GM19025 (cell line): Measurements from ENCODE around the gene TNKS2.
"Not testable (repeated sequence)": the region's sequence is repeated elsewhere in the genome, so short reads cannot be mapped to it uniquely, and the experiment has no call there.

ENCODE experiments used
- ATAC-seq: cut with Tn5 transposase; IDR thresholded peaks from one replicate; pipeline ENCODE4 v1.9.1; 2021; ENCODE audit warnings: mild to moderate bottlenecking, low read depth, moderate library complexity; ENCODE audit not compliant: unreplicated experiment

The TNKS2 gene

DNA sequence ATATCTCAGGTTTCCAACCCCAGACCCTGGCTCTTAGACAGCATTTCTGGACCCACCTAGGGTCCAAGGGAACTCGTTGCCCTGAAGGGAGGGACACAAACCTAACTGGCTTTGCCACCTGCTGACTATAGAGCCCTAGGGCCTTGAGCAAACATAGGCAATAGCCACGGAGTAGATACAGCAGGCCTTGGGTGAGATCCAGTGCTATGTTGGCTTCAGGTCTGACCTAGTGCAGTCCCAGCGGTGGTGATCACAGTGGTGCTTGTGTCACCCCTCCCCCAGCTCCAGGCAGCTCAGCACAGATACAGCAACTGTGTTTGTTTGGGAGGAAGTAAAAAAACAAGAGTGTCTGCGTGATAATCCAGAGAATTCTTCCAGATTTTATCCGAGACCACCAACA lies 9.7 kb upstream of the TNKS2 start:
- ATAC-seq: no peak

DNA sequence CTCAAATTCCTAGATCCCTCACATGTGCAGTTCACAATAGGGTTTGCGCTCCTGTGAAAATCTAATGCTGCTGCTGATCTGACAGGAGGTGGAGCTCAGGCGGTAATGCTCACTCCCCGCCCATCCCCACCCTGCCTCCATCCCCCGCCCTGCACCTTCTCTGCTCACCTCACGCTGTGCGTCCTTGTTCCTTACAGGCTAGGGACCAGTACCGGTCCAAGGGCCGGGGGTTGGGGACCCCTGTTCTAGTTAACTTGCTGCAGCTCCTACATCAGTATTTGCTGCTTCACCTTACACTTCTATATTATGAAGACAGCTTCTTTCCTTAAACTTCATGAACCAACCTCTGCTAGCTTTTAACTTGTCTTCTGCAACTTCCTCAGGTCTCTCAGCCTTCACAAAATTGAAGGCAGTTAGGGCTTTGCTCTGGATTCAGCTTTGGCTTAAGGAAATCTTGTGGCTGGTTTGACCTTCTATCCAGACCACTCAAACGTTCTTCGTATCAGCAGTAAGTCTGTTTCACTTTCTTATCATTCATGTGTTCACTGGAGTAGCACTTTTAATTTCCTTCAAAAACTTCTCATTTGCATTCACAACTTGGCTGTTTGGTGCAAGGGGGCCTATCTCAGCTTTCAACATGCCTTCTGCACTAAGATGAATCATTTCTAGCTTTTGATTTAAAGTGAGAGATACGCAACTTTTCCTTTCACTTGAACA lies 1.7 kb upstream of the TNKS2 start:
- peak; percentile 28 for ATAC-seq

DNA sequence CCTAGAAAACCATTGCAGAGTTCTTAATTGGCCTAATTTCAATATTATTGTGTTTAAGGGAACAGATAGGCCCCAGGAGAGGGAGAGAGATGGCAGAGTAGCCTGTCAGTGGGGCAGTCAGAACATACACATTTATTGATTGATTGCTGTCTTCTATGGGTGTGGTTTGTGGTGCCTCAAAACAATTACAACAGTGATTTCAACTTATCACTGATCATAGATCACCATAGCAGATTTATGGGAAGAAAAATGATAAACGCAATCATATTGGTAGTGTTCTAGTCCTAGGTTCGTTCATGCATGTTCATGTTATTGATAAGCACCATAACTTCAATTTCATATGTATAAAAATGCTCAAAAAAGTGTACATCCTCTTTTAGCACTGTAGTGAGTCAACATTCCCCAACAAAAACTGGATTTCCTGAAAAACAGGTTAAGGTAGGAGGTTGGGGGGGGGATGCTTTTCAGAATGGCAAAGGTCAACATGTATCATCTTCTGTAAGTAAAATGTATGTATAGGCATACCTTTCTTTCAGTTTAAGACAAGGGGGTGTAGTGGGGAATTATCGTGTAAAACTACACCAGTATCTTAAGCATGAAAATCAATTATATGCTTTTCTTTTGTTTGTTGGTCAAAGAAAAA lies 1.1 kb upstream of the TNKS2 start:
- ATAC-seq: no peak

DNA sequence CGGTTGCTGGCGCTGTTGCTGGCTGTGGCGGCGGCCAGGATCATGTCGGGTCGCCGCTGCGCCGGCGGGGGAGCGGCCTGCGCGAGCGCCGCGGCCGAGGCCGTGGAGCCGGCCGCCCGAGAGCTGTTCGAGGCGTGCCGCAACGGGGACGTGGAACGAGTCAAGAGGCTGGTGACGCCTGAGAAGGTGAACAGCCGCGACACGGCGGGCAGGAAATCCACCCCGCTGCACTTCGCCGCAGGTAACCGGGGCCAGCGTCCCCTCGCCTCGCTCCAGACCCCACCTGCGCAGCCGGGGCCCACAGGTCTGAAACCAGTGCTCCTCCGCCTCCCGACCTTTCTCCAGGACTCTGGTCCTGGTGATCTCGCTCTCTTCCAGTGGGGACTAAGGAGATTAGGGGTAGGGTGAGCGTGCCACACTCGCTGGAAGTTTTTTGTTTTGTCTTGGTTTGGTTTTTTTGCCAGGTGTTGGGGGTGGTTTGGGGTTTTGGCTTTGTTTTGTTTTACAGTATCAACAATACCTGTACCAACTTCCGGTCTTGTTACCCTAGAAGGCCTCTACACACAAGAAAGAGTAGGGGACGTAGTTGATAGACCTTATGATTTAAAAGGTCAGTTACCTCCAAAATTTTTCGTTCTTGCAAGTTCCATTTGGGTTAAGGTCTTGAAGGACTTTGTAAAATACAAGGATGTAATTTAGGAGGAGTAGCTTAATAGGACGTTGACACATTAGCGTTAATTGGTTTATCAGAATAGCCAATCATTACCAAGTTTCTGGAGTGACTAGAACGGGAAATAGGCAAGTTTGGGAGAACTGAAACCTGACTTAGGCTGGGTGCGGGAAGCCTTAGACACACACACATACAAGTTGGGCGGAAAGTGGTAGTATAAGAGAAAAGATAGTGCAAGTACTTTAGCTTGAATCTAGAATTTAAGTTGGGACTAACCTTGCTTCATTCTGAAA lies 704 bp downstream of the TNKS2 start:
- peak; percentile 6 for ATAC-seq

DNA sequence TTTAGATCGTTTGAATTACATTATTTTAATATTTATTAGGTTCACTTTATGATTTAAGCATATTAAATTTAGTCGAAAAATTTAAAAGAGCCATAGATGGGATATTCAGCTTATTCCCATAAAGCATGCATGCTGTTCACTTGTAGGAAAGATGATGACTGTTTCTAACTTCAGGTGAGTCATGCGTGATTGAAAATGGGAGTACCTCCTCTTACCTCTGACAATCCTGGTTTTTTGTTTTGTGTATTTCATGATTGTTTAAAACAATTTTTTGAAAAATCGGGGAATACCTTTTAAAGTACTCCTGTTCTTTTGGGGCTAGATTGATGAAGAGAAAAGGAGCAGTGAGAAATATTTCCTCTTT lies 1.4 kb downstream of the TNKS2 start:
- ATAC-seq: no peak

DNA sequence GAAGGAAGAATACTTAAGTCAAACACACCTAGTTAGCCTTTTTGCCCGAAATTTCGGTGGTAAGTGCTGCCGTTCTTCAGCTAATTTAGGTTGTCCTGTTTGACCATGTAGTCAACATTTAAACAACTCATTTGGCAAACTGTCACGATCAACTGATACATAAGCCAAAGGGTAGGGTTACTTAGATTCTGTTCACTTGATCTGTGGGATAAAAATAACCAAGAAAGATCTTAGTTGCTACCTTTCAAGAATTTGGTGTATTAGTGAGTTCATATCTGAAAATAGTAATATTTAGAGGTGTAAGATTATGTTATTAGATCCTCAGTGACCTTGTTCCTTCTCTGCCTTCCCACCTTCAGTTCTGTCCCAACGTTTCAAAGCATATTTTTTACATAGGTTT lies 2.0 kb downstream of the TNKS2 start:
- ATAC-seq: no peak

DNA sequence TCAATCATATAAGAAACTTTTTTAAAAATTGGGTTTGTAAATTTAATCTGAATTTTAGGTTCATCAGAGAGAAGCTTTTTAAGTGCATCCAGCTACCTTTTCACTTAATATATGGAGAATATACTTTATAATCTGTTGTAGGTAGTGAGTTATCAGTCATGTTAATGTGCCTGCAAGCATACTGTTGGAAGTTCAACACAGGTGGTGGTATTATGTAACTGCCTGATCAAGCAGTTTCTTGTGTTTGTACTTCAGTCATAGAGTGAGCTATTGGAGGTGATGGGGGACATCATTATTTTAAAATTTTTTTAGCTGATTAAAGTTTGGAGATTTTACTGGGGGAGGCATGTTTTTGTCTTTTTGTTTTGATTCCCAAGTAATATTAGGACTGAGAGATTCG lies 2.5 kb downstream of the TNKS2 start:
- no peak for ATAC-seq

DNA sequence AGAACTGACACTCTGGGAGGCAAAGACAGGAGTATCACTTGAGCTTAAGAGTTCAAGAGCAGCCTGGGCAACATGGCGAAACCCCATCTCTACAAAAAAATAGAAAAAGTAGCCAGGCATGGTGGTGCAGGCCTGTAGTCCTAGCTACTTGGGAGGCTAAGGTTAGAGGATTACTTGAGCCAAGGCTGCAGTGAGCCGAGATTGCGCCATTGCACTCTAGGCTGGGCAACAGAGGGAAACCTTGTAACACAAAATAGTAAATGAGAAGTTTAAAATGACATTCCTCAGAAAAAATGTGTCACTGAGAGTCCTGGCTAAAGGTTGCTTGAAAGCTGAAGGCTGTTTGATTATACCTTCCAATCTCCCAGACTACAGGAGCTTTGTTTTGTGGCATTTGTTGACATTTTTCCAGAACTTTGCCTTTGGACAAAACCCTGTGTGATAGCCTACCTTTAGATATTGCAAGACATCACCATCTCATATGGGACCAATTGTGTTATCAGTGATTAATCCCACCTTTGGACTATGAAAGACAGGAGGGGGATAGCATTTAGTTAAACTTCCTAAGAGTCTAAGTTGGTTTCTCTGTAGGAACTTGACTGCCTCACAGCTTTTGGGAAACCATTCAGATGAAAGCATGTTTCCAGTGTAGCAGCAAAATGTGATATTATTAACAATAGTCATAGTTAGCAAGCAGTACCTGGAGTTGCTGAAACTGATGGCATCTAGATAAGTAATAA lies 5.3 kb downstream of the TNKS2 start:
- no peak for ATAC-seq

DNA sequence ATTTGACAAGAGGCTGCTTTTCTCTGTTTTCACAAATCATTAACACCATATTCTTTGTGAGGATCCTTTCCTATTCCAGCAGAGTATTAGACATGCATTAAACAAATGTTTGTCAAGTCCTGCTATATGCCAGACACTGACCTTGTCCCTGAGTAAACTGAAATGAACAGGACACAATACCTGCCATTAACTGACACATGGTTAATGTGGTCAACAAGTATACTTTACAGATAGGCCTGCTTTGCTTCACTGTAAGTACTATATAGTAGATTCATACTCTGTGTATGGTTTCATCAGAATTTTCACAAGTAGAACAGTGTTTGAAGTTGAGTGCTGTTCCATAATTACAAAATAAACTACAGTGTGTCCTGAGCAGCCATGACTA lies 5.9 kb downstream of the TNKS2 start:
- no peak for ATAC-seq

DNA sequence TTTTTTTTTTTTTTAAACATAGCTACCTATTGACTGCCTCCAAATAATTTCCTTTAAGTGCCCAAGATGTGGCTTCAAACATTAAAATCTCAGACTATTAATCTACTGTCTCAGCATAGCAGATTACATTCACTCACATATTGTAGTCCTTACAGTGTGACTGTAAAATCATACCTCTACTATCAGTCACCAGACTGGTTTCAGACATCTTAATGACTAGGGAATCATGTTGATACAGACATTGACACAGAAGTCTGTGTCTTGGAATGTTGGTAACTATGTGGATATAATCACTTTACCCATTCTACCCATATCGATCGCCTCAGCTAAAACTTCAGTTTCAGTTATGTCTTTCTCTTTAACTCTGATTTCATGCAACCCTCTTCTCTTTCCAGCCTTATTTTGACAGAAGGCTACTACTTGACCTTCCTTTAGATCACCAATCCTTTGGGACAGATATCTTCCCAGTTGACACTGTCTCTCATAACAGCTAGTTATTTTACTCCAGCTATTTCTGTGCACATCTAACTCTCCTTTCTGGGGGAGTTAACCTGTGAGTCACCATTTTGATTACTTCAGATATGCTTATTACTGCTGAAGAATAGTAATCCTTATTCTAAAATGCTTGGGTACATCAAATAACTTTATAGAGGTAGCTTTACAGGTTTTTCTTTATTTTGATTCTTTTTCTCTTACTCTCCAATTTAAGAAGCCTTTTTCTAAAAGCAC lies 7.0 kb downstream of the TNKS2 start:
- ATAC-seq: no peak

DNA sequence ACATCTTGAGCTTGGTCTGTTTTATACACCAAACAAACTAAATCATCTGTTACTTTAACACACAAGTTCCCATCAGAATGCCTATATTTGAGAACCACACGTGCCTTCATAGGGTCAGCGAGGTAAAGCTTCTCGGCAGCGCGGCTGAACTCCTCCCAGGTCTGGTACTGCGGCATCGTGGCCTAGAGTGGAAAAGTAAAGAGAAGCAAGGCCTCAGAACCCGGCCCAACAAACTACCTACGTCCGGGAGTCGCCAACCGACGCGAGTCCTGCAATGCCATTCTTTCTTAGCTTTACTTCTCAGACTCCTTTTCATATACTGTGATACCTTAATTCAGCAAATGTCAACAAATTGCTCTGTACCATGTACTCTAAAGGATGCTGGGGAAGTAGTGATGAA lies 9.0 kb downstream of the TNKS2 start:
- ATAC-seq: not testable (repeated sequence)

DNA sequence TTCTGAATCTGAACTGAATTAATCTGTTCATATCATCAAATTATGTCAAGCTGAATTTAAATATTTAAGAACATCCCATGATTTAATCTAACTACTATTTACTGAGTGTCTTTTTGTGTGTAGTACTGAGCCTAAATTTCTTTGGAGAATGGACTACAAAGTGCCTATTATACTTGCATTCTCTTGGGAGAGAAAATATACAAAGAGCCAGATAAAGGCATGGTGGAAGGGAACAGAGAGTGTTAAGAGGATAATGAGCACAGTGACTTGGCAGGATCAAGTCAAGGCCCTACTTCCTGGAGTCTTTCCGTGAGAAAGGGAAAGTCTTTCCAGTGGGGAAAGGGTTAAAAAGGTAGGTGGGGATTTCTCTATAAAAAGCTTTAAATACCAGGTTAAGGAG lies 15.0 kb downstream of the TNKS2 start:
- ATAC-seq: no peak

DNA sequence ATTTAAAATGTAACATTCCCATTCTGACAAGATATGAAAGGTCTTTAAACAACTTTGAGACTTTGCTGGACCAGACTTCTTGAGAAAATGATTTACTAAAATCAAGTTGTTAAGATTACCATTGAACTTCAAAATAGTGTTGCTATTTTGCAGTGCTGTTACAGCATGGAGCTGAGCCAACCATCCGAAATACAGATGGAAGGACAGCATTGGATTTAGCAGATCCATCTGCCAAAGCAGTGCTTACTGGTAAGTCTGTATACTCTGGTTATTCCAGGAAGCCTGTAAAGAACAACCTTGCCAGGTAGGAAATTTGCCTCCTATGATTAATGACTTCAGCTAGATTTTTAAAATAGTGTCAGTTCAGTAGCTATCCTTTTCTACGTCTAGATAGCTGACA lies 18.8 kb downstream of the TNKS2 start:
- no peak for ATAC-seq

DNA sequence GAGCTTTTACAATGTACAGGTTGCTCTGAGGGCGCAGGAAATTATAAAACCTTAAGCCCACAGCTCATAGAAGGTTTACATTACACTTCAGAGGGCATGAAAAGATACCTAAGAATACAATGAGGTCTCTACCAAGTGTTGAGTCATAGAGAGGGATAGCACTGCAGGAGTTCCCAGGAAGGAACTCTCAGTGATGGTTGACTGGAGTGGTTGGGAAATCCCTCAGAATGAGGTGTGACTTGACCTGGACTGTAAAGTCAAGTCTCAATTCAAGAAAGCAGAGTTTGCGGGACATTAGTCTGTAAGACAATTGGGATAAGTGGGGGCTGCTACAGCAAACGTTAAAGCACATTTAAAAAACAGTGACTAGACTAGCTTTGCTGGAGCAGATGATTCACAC lies 21.9 kb downstream of the TNKS2 start:
- ATAC-seq: no peak

DNA sequence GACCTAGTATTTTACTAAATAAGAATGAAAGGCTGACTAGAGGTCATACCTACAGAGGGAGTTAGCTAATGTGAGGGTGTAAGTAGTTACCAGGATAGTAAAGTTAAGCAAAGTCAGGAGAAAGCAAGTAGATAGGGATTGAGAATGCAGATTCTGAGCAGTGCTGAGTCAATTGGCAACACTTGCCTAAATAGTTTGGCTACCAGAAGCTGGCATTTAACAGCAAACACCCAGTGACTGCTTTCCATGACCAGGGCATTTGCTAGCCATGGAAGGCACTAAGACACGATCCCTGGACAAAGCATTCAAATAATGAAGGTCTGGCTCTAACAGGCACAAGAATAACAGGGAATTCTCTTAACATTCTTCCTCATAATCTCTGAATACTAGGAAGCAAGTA lies 25.9 kb downstream of the TNKS2 start:
- no peak for ATAC-seq

DNA sequence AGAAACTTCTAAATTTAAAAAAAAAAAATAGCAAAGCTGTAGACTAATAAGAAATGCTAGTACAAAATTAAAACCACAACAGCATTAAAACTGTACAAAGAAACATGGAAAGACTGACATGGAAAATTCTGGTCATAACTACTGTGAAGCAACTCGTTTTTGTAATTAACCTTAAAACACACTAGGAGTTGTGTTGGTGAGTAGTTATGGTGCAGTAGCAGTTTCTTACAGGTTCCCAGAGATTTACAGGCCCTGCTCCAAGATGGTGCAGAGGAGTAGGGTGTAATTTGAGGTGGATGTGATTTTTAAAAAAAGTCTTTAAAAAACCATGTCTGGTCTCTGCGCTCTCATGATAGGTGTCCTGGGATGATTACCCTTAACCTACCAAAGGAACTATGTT lies 31.0 kb downstream of the TNKS2 start:
- ATAC-seq: no peak

DNA sequence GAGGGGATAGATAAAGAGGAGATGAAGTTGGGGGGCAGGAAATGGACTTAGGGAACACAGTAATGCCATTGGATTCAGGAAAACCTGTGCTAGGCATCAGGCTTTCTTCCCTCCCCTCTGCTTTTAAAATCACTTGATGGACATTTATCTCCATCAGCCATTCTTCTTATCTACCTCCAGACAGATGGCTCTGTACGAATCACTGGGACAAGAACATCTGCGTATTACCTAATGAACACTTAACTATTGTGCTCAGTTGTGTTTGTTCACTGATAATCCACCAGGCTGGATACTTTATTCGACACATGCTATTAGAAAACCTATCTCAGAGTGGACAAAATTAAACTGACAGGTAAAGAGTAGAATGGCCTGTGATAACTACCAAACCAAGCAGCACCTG lies 40.0 kb downstream of the TNKS2 start:
- ATAC-seq: no peak

DNA sequence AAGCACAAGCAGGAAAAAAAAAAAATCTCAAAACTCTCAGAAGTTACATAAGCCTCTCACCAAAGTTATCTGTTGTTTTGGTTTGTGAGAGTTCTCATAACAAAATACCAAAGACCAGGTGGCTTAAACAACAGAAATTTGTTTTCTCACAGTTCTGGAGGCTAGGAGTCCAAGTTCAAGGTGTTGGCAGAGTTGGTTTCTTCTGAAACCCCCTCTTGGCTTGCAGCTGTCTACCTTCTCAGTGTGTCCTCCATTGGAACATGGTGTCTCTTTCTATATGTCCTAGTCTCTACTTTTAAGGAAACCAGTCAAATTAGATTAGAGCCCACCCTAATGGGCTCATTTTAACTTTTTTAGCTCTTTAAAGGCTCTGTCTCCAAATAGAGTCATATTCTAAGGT lies 44.9 kb downstream of the TNKS2 start:
- no peak for ATAC-seq

DNA sequence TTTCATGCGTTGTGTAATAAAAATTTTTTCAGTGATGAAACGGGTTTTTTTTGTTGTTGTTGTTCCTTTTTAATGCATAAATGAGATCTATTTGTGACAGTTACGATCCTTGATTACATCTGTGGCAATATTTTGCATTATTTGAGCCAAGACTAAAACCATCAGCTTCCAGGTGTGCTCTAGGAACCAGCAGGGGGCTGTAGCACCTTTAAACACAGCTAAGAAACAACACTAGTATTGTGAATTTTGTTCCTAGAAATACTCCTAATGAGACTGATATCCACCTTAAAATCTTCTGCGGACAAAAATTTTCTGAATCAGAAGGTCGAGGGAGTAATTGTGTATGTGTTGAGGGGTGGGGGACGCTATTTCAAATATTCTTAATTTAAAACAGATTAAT lies 58.4 kb downstream of the TNKS2 start:
- no peak for ATAC-seq

DNA sequence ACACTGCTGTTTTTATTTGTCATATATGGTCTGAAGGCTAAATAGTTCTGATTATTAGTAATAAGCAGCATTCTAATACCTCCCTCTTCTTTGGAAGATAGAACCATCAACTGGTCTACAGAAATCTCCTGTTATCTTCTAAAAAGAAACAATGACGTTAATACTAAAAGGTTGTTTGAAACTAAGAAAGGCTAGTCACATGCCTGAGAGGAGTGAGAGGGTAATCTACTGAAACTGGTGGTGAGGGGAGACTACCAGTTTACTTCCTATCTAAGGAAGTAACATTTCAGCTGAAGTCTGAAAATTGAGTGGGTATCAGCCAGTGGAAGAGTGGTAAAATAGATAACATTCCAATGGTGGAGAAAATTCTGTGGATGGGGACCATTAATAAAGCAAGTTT lies 62.7 kb downstream of the TNKS2 start:
- ATAC-seq: no peak
